PFSK-1 (cell line): ENCODE measurements around the gene ZNF445.

Experiments used
- FOXP2 ChIP-seq: optimal IDR thresholded peaks from 2 replicates; pipeline ENCODE3; 2011; ENCODE audit warnings: borderline replicate concordance, control low read depth, inconsistent platforms; ENCODE audit not compliant: insufficient read depth; ENCODE audit errors: extremely low read length, extremely low read depth
- POLR2AphosphoS5 ChIP-seq: IDR thresholded peaks from 2 replicates; pipeline ENCODE4 v1.6.1; 2012; ENCODE audit warnings: low read depth, mild to moderate bottlenecking, control low read depth, low read length, moderate library complexity
- REST ChIP-seq, 2 experiments: IDR thresholded peaks; 2 replicates each; pipeline versions ENCODE4 v1.6.1 to v1.8.0; 2011 to 2012; ENCODE audit warnings: low read depth in 2 of 2, low read length in 2 of 2, control low read depth in 1 of 2, inconsistent platforms in 1 of 2, mild to moderate bottlenecking in 1 of 2, moderate library complexity in 1 of 2; ENCODE audit not compliant: insufficient read depth in 1 of 2
- SIN3A ChIP-seq: IDR thresholded peaks from 2 replicates; pipeline ENCODE4 v1.6.1; 2012; ENCODE audit warnings: mild to moderate bottlenecking, low read length, moderate library complexity, borderline replicate concordance; ENCODE audit not compliant: insufficient read depth
- TAF1 ChIP-seq: IDR thresholded peaks from 2 replicates; pipeline ENCODE4 v1.6.1; 2012; ENCODE audit warnings: low read length, control low read depth, borderline replicate concordance; ENCODE audit not compliant: insufficient read depth

The ZNF445 gene

GRCh38 chr3:44454258-44454657 is 23.2 kb downstream of the ZNF445 start:
- TF ChIP-seq FOXP2: no peak
- no peak for TF ChIP-seq REST (IDR thresholded peaks at IDR 0.05; ENCODE audit: insufficient read depth in 1 of 2, low read depth in 2 of 2, low read length in 2 of 2)
- no peak for TF ChIP-seq SIN3A
- no peak for TF ChIP-seq TAF1
- TF ChIP-seq POLR2AphosphoS5: no peak

- TF ChIP-seq FOXP2 (no peak), REST (IDR thresholded peaks at IDR 0.05; ENCODE audit: insufficient read depth in 1 of 2, low read depth in 2 of 2, low read length in 2 of 2) (no peak), POLR2AphosphoS5 (no peak), SIN3A (no peak), TAF1 (no peak)
Measured at GRCh38 chr3:44451441-44451840, 26.0 kb downstream of the ZNF445 start.

GRCh38 chr3:44446929-44447328 is 30.5 kb downstream of the ZNF445 start:
- no peak for TF ChIP-seq FOXP2
- TF ChIP-seq SIN3A: no peak

GRCh38 chr3:44445786-44446185 is 31.7 kb downstream of the ZNF445 start:
- TF ChIP-seq POLR2AphosphoS5 (no peak), FOXP2 (no peak), REST (IDR thresholded peaks at IDR 0.05; ENCODE audit: insufficient read depth in 1 of 2, low read depth in 2 of 2, low read length in 2 of 2) (no peak), SIN3A (no peak), TAF1 (no peak)

GRCh38 chr3:44444896-44445691 is 32.4 kb downstream of the ZNF445 start:
- TF ChIP-seq FOXP2 (no peak), SIN3A (no peak), TAF1 (no peak), REST (IDR thresholded peaks at IDR 0.05; ENCODE audit: insufficient read depth in 1 of 2, low read depth in 2 of 2, low read length in 2 of 2) (no peak), POLR2AphosphoS5 (no peak)
